DOHH2 (cell line): ENCODE measurements around the gene CBLB.

Source experiments
- CTCF ChIP-seq: fragments of 200-600 bp; sonication (generic); IDR thresholded peaks from one replicate; pipeline ENCODE4 v1.5.1; 2014; ENCODE audit warnings: antibody characterized with exemption, mild to moderate bottlenecking, low read depth, low read length; ENCODE audit not compliant: poor library complexity, severe bottlenecking
- EZH2phosphoT487 ChIP-seq: fragments of 200-600 bp; sonication (generic); IDR thresholded peaks from 2 replicates; pipeline ENCODE4 v1.6.1; 2017; ENCODE audit warnings: borderline replicate concordance, mild to moderate bottlenecking, antibody characterized with exemption, low read length, moderate library complexity, mixed read lengths

GRCh38 chr3:105812194-105812586 lies 56.6 kb downstream of the CBLB start:
- TF ChIP-seq CTCF (no peak), EZH2phosphoT487 (no peak)
